PC-3 (cell line): ENCODE results near the gene MEDAG. TPM values are rescaled to one million over a fixed set of nuclear protein-coding genes. Genes with fewer than 3 reads are reported as not detected.
A peak's percentile ranks its signal among the peaks of the same experiment; 100 is the strongest.

Experiments
- ATAC-seq: fragments of 200-7000 bp; cut with Tn5 transposase; 2 replicates; pipeline ENCODE4 v1.9.1; 2020; ENCODE audit warnings: mild to moderate bottlenecking, moderate library complexity
- BruUV-seq: library from RNA; stranded (reverse); fragments of 400-500 nt; replicated peaks from 2 replicates; lab custom pipeline; 2021; lab: Mats Ljungman, UMichigan
- CTCF ChIA-PET: fragments of 300-600 bp; sonication (Branson Sonifier 250); formaldehyde crosslinking; loops from one replicate; lab custom pipeline; 2022; ENCODE audit warnings: antibody characterized with exemption; lab: Charles Lee
- POLR2A ChIA-PET: fragments of 300-600 bp; sonication (Branson Sonifier 250); formaldehyde crosslinking; loops from one replicate; lab custom pipeline; 2022; ENCODE audit warnings: antibody characterized with exemption; ENCODE audit not compliant: unreplicated experiment; lab: Charles Lee
- DNase-seq: peaks from one replicate; pipeline ENCODE4 v3.0.0-alpha.2; 2015
- H2AFZ ChIP-seq: fragments of 300-600 bp; sonication (generic); 2 replicates; pipeline ENCODE4 v1.6.0; 2016; ENCODE audit warnings: antibody characterized with exemption, low read length
- H3F3A ChIP-seq: fragments of 300-600 bp; sonication (generic); one replicate; pipeline ENCODE4 v1.6.0; 2017; ENCODE audit warnings: antibody characterized with exemption, low read length, control low read depth, mild to moderate bottlenecking; ENCODE audit not compliant: unreplicated experiment
- H3K27ac ChIP-seq: fragments of 300-600 bp; sonication (generic); 2 replicates; pipeline ENCODE4 v1.5.1; 2016; ENCODE audit warnings: mild to moderate bottlenecking, low read length
- H3K27me3 ChIP-seq: fragments of 300-600 bp; sonication (generic); 2 replicates; pipeline ENCODE4 v1.6.1; 2016; ENCODE audit warnings: low read length, mixed read lengths
- H3K36me3 ChIP-seq: fragments of 300-600 bp; sonication (generic); 2 replicates; pipeline ENCODE4 v1.6.1; 2016; ENCODE audit warnings: low read depth, mixed run types, low read length, mixed read lengths
- H3K4me1 ChIP-seq: fragments of 300-600 bp; sonication (generic); 2 replicates; pipeline ENCODE4 v1.5.1; 2016; ENCODE audit warnings: low read length; ENCODE audit not compliant: insufficient read depth
- H3K4me2 ChIP-seq: fragments of 300-600 bp; sonication (generic); 2 replicates; pipeline ENCODE4 v1.6.0; 2016; ENCODE audit warnings: low read length
- H3K4me3 ChIP-seq: fragments of 300-600 bp; sonication (generic); 2 replicates; pipeline ENCODE4 v1.5.1; 2016; ENCODE audit warnings: mild to moderate bottlenecking, low read length, mixed read lengths
- H3K79me2 ChIP-seq: fragments of 300-600 bp; sonication (generic); 2 replicates; pipeline ENCODE4 v1.6.1; 2017; ENCODE audit warnings: low read length, mixed read lengths
- H3K9ac ChIP-seq: fragments of 300-600 bp; sonication (generic); 2 replicates; pipeline ENCODE4 v1.6.0; 2016; ENCODE audit warnings: mild to moderate bottlenecking, low read length
- H3K9me2 ChIP-seq: fragments of 300-600 bp; sonication (generic); replicated peaks from 2 replicates; pipeline ENCODE4 v1.6.1; 2016; ENCODE audit warnings: mixed run types, low read length, mixed read lengths
- H3K9me3 ChIP-seq: fragments of 300-600 bp; sonication (generic); 2 replicates; pipeline ENCODE4 v1.6.1; 2016; ENCODE audit warnings: low read length, mixed read lengths
- H4K20me1 ChIP-seq: fragments of 300-600 bp; sonication (generic); 2 replicates; pipeline ENCODE4 v1.6.1; 2016; ENCODE audit warnings: low read length, mixed read lengths
- EZH2 ChIP-seq: fragments of 300-600 bp; sonication (generic); IDR thresholded peaks from one replicate; pipeline ENCODE4 v1.6.1; 2017; ENCODE audit warnings: antibody characterized with exemption, mild to moderate bottlenecking, low read length; ENCODE audit not compliant: unreplicated experiment
- EZH2phosphoT487 ChIP-seq: fragments of 300-600 bp; sonication (generic); IDR thresholded peaks from 2 replicates; pipeline ENCODE4 v1.6.1; 2018; ENCODE audit warnings: mild to moderate bottlenecking, antibody characterized with exemption, low read length, borderline replicate concordance
- intact Hi-C: fragments of 100-400 bp; cut with micrococcal nuclease; formaldehyde crosslinking; loops from 2 replicates; pipeline ENCODE4 v1.9.0; 2023
- total RNA-seq: library from RNA; depleted of rRNA; stranded (reverse); fragments of >200 nt; gene quantifications from 2 replicates; pipeline ENCODE4 v1.2.3, GENCODE V29; 2014
- TF ChIP-seq, protein P1 (sequence below): fragments of 300-600 bp; sonication (generic); conservative IDR thresholded peaks from 2 replicates; pipeline ENCODE4 v1.5.1; 2017; ENCODE audit warnings: antibody characterized with exemption, low read depth, mild to moderate bottlenecking, low read length

MEDAG gene
- total RNA-seq, 1 experiment from 2014 or later: not detected

DNA sequence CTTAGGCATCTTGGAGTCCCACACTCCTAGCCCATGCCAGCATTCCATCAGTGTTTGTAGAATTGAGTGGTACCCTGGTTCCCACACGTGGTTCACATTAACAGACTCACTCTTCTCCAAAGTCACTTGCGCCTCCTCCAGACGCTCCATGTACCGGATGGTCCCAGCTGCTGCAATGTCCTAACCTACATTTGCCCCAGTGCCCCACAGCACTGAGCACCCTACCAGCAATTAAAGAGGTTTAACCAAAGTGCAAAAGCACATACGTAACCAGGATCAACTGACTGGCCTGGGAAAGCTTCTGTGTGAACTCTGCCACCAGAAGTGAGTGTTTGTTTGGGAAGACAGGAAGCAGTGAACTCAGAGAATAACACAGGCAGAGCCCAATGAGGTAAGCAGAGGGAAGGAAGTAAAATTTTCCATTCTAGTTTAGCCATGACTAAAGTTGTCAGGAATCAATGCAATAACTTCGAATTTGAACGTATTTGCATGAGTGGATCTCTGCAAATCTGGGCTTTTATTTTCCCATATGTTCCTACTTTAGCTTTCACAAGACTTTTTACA, 7.3 kb upstream of the MEDAG start:
- Histone ChIP-seq H3K4me3 (no peak overlapping the region), H3F3A (no peaks in the 10 kb centered on the region), H3K36me3 (no peaks in the 10 kb centered on the region), H4K20me1 (no peaks in the 10 kb centered on the region), H3K9me2 (no peaks in the 10 kb centered on the region), H3K27me3 (peaks cover 51% of the 10 kb centered on the region), H3K79me2 (no peaks in the 10 kb centered on the region), H3K9ac (no peak overlapping the region), H3K4me2 (no peak overlapping the region), H3K4me1 (peaks cover 11% of the 10 kb centered on the region), H3K27ac (peak overlapping the region; percentile 31), H2AFZ (no peak overlapping the region), H3K9me3 (no peaks in the 10 kb centered on the region)
- ATAC-seq (peak; percentile 38), DNase-seq (peak; percentile 32)
- TF ChIP-seq EZH2phosphoT487: no peak
- TF ChIP-seq, protein P1, sequence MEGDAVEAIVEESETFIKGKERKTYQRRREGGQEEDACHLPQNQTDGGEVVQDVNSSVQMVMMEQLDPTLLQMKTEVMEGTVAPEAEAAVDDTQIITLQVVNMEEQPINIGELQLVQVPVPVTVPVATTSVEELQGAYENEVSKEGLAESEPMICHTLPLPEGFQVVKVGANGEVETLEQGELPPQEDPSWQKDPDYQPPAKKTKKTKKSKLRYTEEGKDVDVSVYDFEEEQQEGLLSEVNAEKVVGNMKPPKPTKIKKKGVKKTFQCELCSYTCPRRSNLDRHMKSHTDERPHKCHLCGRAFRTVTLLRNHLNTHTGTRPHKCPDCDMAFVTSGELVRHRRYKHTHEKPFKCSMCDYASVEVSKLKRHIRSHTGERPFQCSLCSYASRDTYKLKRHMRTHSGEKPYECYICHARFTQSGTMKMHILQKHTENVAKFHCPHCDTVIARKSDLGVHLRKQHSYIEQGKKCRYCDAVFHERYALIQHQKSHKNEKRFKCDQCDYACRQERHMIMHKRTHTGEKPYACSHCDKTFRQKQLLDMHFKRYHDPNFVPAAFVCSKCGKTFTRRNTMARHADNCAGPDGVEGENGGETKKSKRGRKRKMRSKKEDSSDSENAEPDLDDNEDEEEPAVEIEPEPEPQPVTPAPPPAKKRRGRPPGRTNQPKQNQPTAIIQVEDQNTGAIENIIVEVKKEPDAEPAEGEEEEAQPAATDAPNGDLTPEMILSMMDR: no peak
- no peak for TF ChIP-seq EZH2
- CTCF ChIA-PET: no interaction called here
- no TSS peak for BruUV-seq
- intact Hi-C loops: no loop called here
- POLR2A ChIA-PET: no interaction called here

DNA sequence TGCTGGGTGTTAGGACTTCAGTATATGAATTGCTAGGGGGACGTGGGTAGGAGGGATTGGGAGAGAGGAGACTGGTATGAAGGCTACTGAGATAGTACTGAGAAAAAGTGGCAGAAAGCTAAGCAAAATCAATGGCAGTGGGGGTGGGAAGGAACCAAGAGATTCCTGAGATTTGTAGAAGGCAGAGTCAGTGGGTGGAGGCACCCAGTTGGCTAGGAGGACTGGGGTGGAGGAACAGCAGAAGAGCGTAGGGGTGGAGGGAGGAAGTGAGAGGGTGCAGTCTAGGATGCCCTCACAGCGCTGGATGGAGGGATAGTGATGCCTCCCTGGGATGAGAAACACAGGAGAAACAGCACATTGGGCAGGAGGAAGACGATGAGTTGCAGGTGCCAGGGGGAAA, 5.6 kb upstream of the MEDAG start:
- peaks cover 68% of the 10 kb centered on the region for H3K27me3 ChIP-seq
- H3K79me2 ChIP-seq: no peaks in the 10 kb centered on the region
- POLR2A ChIA-PET: no interaction called here
- no peak for TF ChIP-seq EZH2phosphoT487
- TF ChIP-seq, protein P1: no peak
- no peaks in the 10 kb centered on the region for H3K9me3 ChIP-seq
- no peak overlapping the region for H2AFZ ChIP-seq
- H3K4me2 ChIP-seq: no peak overlapping the region
- CTCF ChIA-PET: no interaction called here
- BruUV-seq: no TSS peak
- no peaks in the 10 kb centered on the region for H3K36me3 ChIP-seq
- no peak for DNase-seq
- no peak overlapping the region for H3K27ac ChIP-seq
- no peaks in the 10 kb centered on the region for H3K9me2 ChIP-seq
- no peak for ATAC-seq
- H4K20me1 ChIP-seq: no peaks in the 10 kb centered on the region
- H3K9ac ChIP-seq: no peak overlapping the region
- intact Hi-C loops: no loop called here
- no peak overlapping the region for H3K4me3 ChIP-seq
- H3K4me1 ChIP-seq: peaks cover 11% of the 10 kb centered on the region
- H3F3A ChIP-seq: no peaks in the 10 kb centered on the region

DNA sequence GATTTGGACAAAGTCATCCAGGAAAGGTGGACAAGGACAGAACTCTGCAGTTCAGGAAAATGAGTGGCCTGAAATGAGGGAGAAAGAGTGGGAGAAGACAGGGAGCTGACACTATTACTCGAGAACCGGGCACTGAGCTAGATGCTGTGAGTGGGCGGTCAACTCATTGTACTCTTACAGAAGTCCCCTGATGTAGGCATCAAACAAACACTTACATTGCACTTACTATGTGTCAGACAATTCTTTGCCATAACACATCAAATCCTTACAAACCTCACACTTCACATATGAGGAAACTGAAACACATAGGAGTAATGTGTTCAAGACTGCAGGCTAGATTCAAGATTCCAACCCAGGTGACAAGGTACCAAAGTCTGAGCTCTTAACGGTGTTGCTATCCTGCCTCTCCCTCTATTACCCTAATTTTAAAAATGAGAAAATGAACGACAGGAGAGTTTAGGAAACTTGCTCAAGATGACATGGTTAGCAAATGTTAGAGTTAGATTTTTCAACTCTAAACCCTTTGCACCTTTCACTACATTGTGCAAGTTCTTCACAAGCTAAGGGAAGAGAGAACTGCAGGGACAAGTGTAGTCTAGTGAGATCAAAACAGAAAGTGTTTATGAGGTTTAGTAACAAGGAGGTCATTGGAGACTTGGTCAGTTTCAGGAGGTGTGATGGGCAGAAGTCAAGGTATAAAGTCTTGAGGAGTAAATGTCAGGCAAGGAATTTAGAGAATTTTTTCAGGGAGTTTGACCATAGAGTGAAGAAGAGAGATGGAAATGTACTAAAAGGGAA, 4.9 kb upstream of the MEDAG start:
- H3K4me1 ChIP-seq: peaks cover 11% of the 10 kb centered on the region
- no peak overlapping the region for H2AFZ ChIP-seq
- CTCF ChIA-PET: no interaction called here
- H3K4me2 ChIP-seq: no peak overlapping the region
- no peak overlapping the region for H3K4me3 ChIP-seq
- H3K36me3 ChIP-seq: no peaks in the 10 kb centered on the region
- no peaks in the 10 kb centered on the region for H3K79me2 ChIP-seq
- H4K20me1 ChIP-seq: no peaks in the 10 kb centered on the region
- no peaks in the 10 kb centered on the region for H3F3A ChIP-seq
- peaks cover 75% of the 10 kb centered on the region for H3K27me3 ChIP-seq
- TF ChIP-seq, protein P1: no peak
- TF ChIP-seq EZH2 (no peak), EZH2phosphoT487 (no peak)
- DNase-seq (no peak), ATAC-seq (no peak)
- POLR2A ChIA-PET: no interaction called here
- no TSS peak for BruUV-seq
- no peak overlapping the region for H3K9ac ChIP-seq
- H3K27ac ChIP-seq: no peak overlapping the region
- H3K9me2 ChIP-seq: no peaks in the 10 kb centered on the region
- no peaks in the 10 kb centered on the region for H3K9me3 ChIP-seq
- intact Hi-C loops: no loop called here
